Measurements from ENCODE around the gene ENTPD1.

DNA sequence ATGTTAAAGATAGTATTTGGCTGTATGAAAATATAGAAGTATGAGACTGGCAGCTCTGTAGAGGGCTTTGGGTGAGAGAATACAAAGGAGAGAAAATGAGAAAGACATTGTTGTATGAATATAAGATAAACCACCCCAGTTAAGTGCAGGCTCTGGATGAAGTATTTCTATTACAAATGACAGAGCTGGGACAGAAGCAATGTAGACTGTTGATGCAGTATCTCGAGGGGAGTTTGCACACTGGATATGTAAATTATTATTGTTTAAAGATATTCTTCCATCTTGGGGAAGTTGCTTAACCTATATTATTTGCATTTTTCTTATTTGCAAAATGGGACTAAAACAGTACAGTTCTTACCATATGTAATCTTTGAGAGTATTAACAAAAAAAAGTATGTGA, 31.5 kb downstream of the ENTPD1 start:
- TF ChIP-seq, protein P1, sequence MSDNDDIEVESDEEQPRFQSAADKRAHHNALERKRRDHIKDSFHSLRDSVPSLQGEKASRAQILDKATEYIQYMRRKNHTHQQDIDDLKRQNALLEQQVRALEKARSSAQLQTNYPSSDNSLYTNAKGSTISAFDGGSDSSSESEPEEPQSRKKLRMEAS (IDR thresholded peaks at IDR 0.05) = no peak
- TF ChIP-seq CEBPB (IDR thresholded peaks at IDR 0.05; ENCODE audit: low read depth) = no peak
